ENCODE data around the gene MMP25. TPM values are rescaled to one million over a fixed set of nuclear protein-coding genes. Genes with fewer than 3 reads are reported as not detected.
"Not testable (repeated sequence)": the region's sequence is repeated elsewhere in the genome, so short reads cannot be mapped to it uniquely, and the experiment has no call there.

Gene MMP25
- total and polyA plus RNA-seq, 10 of the 15 experiments (the other 5 are each of a cell fraction or from before 2014, with no cell fraction given) = 0.03 to 0.36 (median 0.13) TPM; not detected in 1

DNA sequence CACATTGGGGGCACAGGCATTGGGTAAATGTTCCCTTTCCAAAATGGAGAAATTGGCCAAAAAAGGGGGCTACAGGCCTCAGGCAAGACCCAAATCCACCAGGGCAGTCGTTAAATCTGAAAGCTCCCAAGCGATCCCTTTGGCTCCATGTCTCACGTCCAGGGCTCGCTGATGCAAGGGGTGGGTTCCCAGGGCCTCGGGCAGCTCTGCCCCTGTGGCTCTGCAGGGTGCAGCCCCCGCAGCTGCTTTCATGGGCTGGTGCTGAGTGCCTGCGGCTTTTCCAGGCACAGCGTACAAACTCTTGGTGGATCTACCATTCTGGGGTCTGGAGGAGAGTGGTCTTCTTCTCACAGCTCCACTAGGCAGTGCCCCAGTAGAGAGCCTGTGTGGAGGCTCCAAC lies 37.0 kb downstream of the MMP25 start:
- BruUV-seq (replicated peaks); in situ Hi-C loops (cut with MboI): not testable (repeated sequence)
- CTCF ChIA-PET = interaction anchor here (1.0 kb wide), 1 partner anchor 46 kb away, joined by 4 read pairs; no protein-coding TSS in a partner anchor

GRCh38 chr16:3084491-3084890 lies 38.1 kb downstream of the MMP25 start:
- WGBS (ENCODE audit: insufficient coverage, insufficient replicate concordance, low lambda C conversion rate, missing lambda C conversion rate) = 0% methylated on average over 1 of the region's 1 CpG
- Histone ChIP-seq H3K4me1 (ENCODE audit: control insufficient read depth, insufficient read depth, low read length) (no peaks in the 10 kb centered on the region), H3K36me3 (ENCODE audit: control insufficient read depth in 2 of 2, insufficient read depth in 2 of 2, low read length in 1 of 2) (no peaks in the 10 kb centered on the region), H3K4me3 (no peak overlapping the region), H3K4me2 (ENCODE audit: control insufficient read depth, insufficient read depth) (no peak overlapping the region), H3K9ac (ENCODE audit: control insufficient read depth, insufficient read depth, low read length) (no peak overlapping the region), H3K27ac (ENCODE audit: control insufficient read depth, insufficient read depth) (no peak overlapping the region), H3K79me2 (ENCODE audit: control insufficient read depth, insufficient read depth, low read length) (no peaks in the 10 kb centered on the region), H3K9me3 (replicated peaks; ENCODE audit: control insufficient read depth, insufficient read depth, low read length) (peaks cover 4% of the 10 kb centered on the region; the same call in 1 of the 3 replicates), H2AFZ (ENCODE audit: control insufficient read depth, low read depth, low read length) (no peak overlapping the region), H3K27me3 (replicated peaks in 1 of 2; ENCODE audit: control insufficient read depth in 2 of 2, insufficient read depth in 2 of 2, low read length in 1 of 2) (no peaks in the 10 kb centered on the region), H4K20me1 (ENCODE audit: control insufficient read depth, insufficient read depth) (no peaks in the 10 kb centered on the region)
- TF ChIP-seq SP1 (IDR thresholded peaks at IDR 0.05; ENCODE audit: low read depth, low read length) (no peak), MYB (IDR thresholded peaks at IDR 0.05; ENCODE audit: borderline replicate concordance, low read depth, low read length) (no peak), FOXK2 (IDR thresholded peaks at IDR 0.05) (no peak), EZH2 (IDR thresholded peaks at IDR 0.05; ENCODE audit: borderline replicate concordance, control insufficient read depth, low read depth, low read length) (no peak), NRF1 (conservative IDR thresholded peaks at IDR 0.05; ENCODE audit: low read depth, low read length) (no peak), NFIC (IDR thresholded peaks at IDR 0.05; ENCODE audit: low read depth, low read length) (no peak), WRNIP1 (IDR thresholded peaks at IDR 0.05; ENCODE audit: borderline replicate concordance, low read depth, low read length) (no peak), JUNB (IDR thresholded peaks at IDR 0.05) (no peak), DPF2 (IDR thresholded peaks at IDR 0.05) (no peak), ZNF274 (IDR thresholded peaks at IDR 0.05; ENCODE audit: insufficient read depth, insufficient read length) (no peak), SUZ12 (IDR thresholded peaks at IDR 0.05; ENCODE audit: unreplicated experiment) (no peak), KDM1A (IDR thresholded peaks at IDR 0.05; ENCODE audit: borderline replicate concordance) (no peak), CEBPB (IDR thresholded peaks at IDR 0.05; ENCODE audit: borderline replicate concordance in 1 of 2, low read depth in 2 of 2, low read length in 2 of 2) (no peak)
- TF ChIP-seq, protein P1, sequence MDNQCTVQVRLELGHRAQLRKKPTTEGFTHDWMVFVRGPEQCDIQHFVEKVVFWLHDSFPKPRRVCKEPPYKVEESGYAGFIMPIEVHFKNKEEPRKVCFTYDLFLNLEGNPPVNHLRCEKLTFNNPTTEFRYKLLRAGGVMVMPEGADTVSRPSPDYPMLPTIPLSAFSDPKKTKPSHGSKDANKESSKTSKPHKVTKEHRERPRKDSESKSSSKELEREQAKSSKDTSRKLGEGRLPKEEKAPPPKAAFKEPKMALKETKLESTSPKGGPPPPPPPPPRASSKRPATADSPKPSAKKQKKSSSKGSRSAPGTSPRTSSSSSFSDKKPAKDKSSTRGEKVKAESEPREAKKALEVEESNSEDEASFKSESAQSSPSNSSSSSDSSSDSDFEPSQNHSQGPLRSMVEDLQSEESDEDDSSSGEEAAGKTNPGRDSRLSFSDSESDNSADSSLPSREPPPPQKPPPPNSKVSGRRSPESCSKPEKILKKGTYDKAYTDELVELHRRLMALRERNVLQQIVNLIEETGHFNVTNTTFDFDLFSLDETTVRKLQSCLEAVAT (IDR thresholded peaks at IDR 0.05) = no peak
- ChIA-PET CTCF (interaction anchor here (1.0 to 1.1 kb wide), 4 partner anchors 18 to 45 kb away, joined by 3 to 4 read pairs (median 4); no protein-coding TSS in a partner anchor), POLR2A (no interaction called here), RAD21 (ENCODE audit: unreplicated experiment) (no interaction called here), SMC1A (ENCODE audit: uncharacterized antibody, unreplicated experiment) (interaction anchor here (1.0 to 1.3 kb wide), 2 partner anchors 8 to 45 kb away, joined by 3 to 8 read pairs; no protein-coding TSS in a partner anchor)
- no peak for ATAC-seq
- DNase-seq (ENCODE audit: low read depth, low spot score) = no peak
- no peak for FAIRE-seq
- no TSS peak for BruUV-seq (replicated peaks)
- in situ Hi-C loops (cut with MboI) = no loop called here
- intact Hi-C loops (cut with micrococcal nuclease; ENCODE audit: unreplicated experiment) = no loop called here

More for the DNA sequence above, 37.0 kb downstream of the MMP25 start:
- H4K20me1 ChIP-seq (ENCODE audit: control insufficient read depth, insufficient read depth); SMC1A ChIA-PET (ENCODE audit: uncharacterized antibody, unreplicated experiment); H3K27ac ChIP-seq (ENCODE audit: control insufficient read depth, insufficient read depth); H3K36me3 ChIP-seq (ENCODE audit: control insufficient read depth in 2 of 2, insufficient read depth in 2 of 2, low read length in 1 of 2); H3K9ac ChIP-seq (ENCODE audit: control insufficient read depth, insufficient read depth, low read length); H3K79me2 ChIP-seq (ENCODE audit: control insufficient read depth, insufficient read depth, low read length); H3K4me2 ChIP-seq (ENCODE audit: control insufficient read depth, insufficient read depth); H3K9me3 ChIP-seq (replicated peaks; ENCODE audit: control insufficient read depth, insufficient read depth, low read length); H2AFZ ChIP-seq (ENCODE audit: control insufficient read depth, low read depth, low read length); FAIRE-seq; H3K4me3 ChIP-seq; RAD21 ChIA-PET (ENCODE audit: unreplicated experiment); H3K27me3 ChIP-seq (replicated peaks in 1 of 2; ENCODE audit: control insufficient read depth in 2 of 2, insufficient read depth in 2 of 2, low read length in 1 of 2); H3K4me1 ChIP-seq (ENCODE audit: control insufficient read depth, insufficient read depth, low read length); ATAC-seq; DNase-seq (ENCODE audit: low read depth, low spot score); intact Hi-C loops (cut with micrococcal nuclease; ENCODE audit: unreplicated experiment); POLR2A ChIA-PET: not testable (repeated sequence)
- 76% methylated on average over 8 of the region's 8 CpGs for WGBS (ENCODE audit: insufficient coverage, insufficient replicate concordance, low lambda C conversion rate, missing lambda C conversion rate)
